A549 (cell line): ENCODE results near the gene KIF4B.

ENCODE experiments used
- CBX8 ChIP-seq: fragments of 200-600 bp; sonication (generic); IDR thresholded peaks from 2 replicates; pipeline ENCODE4 v1.6.1; 2016
- EHMT2 ChIP-seq: fragments of 200-600 bp; sonication (generic); IDR thresholded peaks from 2 replicates; pipeline ENCODE4 v1.6.1; 2016; ENCODE audit warnings: antibody characterized with exemption, low read depth, mild to moderate bottlenecking, moderate library complexity
- KDM1A ChIP-seq: fragments of 200-600 bp; sonication (generic); IDR thresholded peaks from 2 replicates; pipeline ENCODE4 v1.6.1; 2016; ENCODE audit warnings: low read depth, mild to moderate bottlenecking
- MAFK ChIP-seq: fragments of 450-650 bp; IDR thresholded peaks from 2 replicates; pipeline ENCODE4 v1.6.1; 2014; ENCODE audit not compliant: partially characterized antibody
- MYC ChIP-seq: IDR thresholded peaks from 2 replicates; pipeline ENCODE4 v1.6.1; 2012; ENCODE audit warnings: mild to moderate bottlenecking, inconsistent platforms, low read length, improper control_type of control experiment, borderline replicate concordance
- PHF8 ChIP-seq: fragments of 200-600 bp; sonication (generic); IDR thresholded peaks from 2 replicates; pipeline ENCODE4 v1.6.1; 2016; ENCODE audit warnings: low read depth, mild to moderate bottlenecking, antibody characterized with exemption, moderate library complexity, borderline replicate concordance
- POLR2A ChIP-seq: IDR thresholded peaks from 2 replicates; pipeline ENCODE4 v1.6.1; 2012; ENCODE audit warnings: mild to moderate bottlenecking, low read length
- POLR2AphosphoS2 ChIP-seq: conservative IDR thresholded peaks from 2 replicates; pipeline ENCODE4 v1.6.1; 2012; ENCODE audit warnings: low read length, improper control_type of control experiment, inconsistent platforms
- RCOR1 ChIP-seq: fragments of 150-350 bp; IDR thresholded peaks from 2 replicates; pipeline ENCODE4 v1.6.1; 2014; ENCODE audit warnings: antibody characterized with exemption, low read length, low read depth
- SREBF2 ChIP-seq: fragments of 450-650 bp; IDR thresholded peaks from 2 replicates; pipeline ENCODE4 v1.6.1; 2014; ENCODE audit warnings: mild to moderate bottlenecking, moderate library complexity
- ZFP36 ChIP-seq: fragments of 450-650 bp; IDR thresholded peaks from 2 replicates; pipeline ENCODE4 v1.6.1; 2014; ENCODE audit warnings: borderline replicate concordance; ENCODE audit not compliant: partially characterized antibody
- TF ChIP-seq, protein P1 (sequence below): fragments of >200 bp; sonication (Bioruptor Twin); formaldehyde crosslinking; IDR thresholded peaks from 3 replicates; pipeline ENCODE4 v1.5.1; 2016

DNA sequence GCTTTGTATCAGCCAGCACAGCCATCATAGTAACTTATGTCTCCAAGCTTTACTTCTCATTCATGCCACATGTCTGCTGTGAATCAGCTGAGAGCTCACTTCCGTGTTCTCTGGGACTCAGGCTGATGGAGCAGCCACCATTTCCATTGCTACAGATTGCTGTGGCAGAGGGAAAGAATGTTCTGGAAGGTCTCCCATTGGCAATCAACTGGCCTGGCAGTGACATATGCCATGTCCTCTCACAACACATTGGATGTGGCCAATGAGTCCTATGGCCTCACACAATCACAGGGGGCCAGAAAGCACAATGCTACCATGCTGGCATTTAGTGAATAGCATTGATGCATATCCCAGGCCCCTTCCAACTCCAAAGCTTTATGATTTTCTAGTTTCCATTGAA, 44.1 kb downstream of the KIF4B start:
- TF ChIP-seq POLR2AphosphoS2 (no peak), ZFP36 (no peak), CBX8 (no peak), EHMT2 (no peak), SREBF2 (no peak), KDM1A (no peak), MYC (no peak), RCOR1 (no peak), PHF8 (no peak), MAFK (no peak), POLR2A (no peak)
- TF ChIP-seq, protein P1, sequence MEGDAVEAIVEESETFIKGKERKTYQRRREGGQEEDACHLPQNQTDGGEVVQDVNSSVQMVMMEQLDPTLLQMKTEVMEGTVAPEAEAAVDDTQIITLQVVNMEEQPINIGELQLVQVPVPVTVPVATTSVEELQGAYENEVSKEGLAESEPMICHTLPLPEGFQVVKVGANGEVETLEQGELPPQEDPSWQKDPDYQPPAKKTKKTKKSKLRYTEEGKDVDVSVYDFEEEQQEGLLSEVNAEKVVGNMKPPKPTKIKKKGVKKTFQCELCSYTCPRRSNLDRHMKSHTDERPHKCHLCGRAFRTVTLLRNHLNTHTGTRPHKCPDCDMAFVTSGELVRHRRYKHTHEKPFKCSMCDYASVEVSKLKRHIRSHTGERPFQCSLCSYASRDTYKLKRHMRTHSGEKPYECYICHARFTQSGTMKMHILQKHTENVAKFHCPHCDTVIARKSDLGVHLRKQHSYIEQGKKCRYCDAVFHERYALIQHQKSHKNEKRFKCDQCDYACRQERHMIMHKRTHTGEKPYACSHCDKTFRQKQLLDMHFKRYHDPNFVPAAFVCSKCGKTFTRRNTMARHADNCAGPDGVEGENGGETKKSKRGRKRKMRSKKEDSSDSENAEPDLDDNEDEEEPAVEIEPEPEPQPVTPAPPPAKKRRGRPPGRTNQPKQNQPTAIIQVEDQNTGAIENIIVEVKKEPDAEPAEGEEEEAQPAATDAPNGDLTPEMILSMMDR, result no peak
